ENCODE results near the gene GMEB1.
"Not testable (repeated sequence)": the region's sequence is repeated elsewhere in the genome, so short reads cannot be mapped to it uniquely, and the experiment has no call there.

Gene GMEB1

DNA sequence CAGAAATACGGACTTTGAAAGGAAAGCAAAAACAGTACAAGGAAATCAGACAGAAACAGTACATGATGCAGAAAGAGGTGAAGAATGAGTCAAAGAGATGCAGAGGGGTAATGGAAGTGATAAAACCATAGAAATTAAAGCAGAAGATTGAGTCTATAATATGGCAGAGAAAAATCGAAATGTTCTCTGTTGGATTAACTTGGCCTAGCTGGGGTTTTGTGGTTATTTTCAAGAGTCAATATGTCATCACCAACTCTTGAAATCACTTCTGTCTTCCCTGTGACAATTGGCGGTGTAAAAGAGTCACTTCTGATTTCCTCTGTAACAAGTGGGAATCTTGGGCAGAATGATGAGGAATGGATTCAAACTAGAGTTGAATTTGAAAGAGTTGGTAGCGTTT, 75.6 kb downstream of the GMEB1 start:
- in situ Hi-C loops (cut with MboI; ENCODE audit: low sequenced_read_pairs), result no loop called here

DNA sequence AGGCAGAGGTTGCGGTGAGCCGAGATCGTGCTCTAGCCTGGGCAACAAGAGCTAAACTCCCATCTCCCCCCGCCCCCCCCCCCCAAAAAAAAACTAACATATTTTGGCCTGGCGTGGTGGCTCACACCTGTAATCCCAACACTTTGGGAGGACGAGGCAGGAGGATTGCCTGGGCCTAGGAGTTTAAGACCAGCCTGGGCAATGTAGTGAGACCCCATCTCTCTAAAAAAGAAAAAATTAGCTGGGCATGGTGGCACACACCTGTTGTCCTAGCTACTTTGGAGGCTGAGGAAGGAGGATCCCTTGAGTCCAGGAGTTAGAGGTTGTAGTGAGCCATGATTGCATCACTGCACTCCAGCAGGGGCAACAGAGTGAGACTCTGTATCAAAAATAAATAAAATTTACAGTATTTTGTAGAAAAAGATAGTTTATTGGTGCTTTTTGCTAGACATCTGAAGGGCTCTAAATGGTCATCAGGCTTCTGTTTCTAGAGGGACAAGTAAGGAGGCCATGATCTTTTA, 77.1 kb downstream of the GMEB1 start:
- in situ Hi-C loops (cut with MboI; ENCODE audit: low sequenced_read_pairs), result no loop called here

DNA sequence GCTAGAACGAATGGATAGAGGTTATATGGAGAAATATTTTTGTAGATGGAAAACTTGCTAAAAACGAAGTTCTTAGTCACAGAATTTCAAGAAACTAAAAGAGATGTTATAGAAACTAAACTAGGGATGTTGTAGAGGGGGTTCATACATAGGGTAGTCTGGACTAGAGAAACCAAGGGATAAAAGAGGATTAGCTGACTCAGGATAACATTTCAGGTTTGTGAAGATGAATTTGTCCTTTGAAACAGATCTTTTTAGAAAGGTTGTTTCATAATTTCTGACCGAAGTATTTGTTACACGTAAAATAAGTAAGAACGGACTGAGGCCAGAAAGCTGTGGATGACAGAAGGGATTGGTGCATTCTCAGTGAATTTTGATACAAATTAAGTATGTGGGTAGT, 81.7 kb downstream of the GMEB1 start:
- in situ Hi-C loops (cut with MboI; ENCODE audit: low sequenced_read_pairs), result no loop called here

DNA sequence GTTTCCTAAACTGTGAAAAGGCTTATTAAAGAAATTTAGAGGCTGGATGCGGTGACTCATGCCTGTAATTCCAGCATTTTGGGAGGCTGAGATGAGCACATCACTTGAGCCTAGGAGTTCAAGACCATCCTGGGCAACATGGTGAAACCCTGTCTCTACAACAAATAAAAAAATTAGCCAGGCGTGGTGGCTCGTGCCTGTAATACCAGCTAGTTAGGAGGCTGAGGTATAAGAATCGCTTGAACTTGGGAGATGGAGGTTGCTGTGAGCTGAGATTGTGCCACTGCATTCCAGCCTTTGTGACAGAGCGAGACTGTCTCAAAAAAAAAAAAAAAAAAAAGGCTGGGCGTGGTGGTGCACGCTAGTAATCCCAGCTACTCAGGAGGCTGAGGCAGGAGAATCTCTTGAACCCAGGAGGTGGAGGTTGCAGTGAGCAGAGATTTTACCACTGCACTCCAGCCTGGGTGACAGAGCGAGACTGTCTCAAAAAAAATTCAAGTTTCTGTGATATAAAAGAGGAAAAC, 82.2 kb downstream of the GMEB1 start:
- in situ Hi-C loops (cut with MboI; ENCODE audit: low sequenced_read_pairs), result not testable (repeated sequence)

DNA sequence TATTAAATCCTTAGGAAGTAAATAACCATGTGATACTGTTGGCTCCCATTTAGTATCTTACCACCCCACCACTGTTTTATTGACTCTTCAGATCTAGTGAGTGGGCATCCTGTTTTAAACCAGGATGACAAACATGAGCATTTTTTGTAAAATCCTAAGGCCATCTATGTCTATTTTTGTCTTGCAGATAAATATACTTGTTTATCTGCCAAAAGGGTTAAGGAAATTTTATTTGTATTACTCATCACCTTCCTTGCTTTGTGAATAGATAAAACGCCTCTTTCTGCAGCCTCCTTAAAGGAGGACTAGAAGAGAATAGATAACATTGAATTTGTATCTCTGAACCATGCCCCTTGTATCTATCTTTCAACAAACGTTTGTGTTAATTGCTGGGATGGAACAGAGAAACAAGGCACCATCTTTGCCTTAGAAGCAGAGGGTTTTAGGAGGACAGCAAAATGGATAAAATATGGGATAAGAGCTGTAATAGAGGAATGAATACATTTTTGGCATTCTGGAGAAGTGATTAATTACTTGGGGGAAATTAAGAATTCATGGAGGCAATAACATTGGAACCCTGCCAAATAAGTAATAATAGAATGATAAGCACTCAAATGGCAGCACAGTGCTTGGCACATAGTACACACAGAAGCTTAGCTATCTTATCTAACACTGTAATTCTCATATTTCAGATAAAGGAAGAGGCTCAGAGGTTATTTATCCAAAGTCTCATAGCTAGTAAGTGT, 82.9 kb downstream of the GMEB1 start:
- in situ Hi-C loops (cut with MboI; ENCODE audit: low sequenced_read_pairs), result no loop called here

DNA sequence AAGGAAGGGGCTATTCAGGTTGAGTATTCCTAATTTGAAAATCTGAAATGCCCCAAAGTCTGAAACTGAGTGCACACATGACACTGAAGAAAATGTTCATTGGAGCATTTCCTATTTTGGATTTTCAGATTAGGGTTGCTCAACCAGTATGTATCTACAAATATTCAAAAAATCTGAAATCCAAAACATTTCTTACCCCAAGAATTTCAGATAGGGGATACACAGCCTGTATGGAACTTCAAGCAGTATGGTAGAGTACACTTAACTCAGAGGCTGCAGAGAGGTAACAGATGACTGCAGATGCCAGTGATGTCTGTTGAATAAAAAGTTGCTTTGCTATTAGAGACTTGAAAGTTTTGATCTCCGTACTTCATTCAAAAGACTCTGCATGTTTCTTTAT, 87.1 kb downstream of the GMEB1 start:
- in situ Hi-C loops (cut with MboI; ENCODE audit: low sequenced_read_pairs), result no loop called here

DNA sequence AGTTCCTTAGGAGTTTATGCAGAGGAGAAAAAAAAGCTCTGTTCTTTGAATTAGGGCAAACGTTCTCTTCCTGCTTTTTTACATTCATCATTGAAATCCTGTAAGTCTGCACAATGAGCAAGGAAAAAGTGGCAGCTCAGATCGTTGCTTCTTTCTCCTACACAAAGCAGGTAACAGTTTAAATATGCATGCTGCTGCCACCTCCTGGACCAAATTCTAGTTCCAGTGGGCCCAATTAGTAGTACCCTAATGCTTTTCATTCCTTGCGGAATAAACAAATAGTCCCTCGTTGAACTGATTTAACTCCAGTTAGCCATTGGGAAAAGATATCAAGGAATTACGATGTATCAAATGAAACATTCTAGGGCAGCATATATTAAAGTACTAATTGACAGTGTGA, 88.3 kb downstream of the GMEB1 start:
- in situ Hi-C loops (cut with MboI; ENCODE audit: low sequenced_read_pairs), result no loop called here

DNA sequence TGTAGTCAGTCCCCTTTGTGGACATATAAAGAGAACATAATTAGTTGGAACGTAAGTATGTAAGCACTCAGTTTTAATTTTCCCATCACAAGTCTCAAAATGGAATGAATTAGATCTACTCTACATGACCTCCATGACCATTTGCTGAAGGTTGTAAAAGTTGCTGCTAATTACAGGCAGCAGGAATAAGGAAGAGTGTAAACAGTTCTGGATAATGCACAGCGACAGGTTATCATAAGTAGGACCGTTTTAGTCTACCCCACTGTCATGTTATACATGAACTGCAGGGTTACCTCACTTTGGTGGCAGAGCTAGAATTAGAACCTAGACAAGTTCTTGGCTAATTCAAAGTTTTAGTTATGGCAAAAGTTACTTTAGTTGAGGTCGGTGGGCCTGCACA, 89.8 kb downstream of the GMEB1 start:
- in situ Hi-C loops (cut with MboI; ENCODE audit: low sequenced_read_pairs), result no loop called here

DNA sequence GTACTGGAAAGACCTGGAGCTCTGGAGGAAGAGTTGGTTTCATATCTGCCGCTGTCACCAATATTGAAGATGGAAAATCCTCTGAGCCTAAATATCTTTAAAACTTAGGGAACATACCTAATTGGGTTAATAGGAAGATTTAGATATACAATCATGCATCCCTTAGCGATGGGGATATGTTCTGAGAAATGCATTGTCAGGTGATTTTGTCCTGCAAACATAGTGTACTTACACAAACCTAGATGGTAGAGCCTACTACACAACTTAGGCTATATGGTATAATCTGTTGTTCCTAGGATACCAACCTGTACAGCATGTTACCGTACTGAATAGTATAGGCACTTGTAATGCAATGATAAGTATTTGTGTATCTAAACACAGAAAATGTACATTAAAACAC, 90.7 kb downstream of the GMEB1 start:
- in situ Hi-C loops (cut with MboI; ENCODE audit: low sequenced_read_pairs), result no loop called here

DNA sequence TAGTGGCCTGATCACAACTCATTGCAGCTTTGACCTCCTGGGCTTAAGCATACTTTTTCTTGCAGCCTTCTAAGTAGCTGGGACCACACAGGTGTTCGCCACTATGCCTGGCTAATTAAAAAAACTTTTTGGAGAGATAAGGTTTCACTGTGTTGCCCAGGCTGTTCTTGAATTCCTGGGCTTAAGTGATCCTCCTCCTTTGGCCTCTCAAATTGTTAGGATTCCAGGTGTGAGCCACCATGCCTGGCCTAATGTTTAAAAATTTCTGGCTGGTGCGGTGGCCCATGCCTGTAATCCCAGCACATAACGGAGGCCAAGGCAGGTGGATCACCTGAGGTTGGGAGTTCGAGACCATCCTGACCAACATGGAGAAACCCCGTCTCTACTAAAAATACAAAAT, 92.6 kb downstream of the GMEB1 start:
- in situ Hi-C loops (cut with MboI; ENCODE audit: low sequenced_read_pairs), result no loop called here

DNA sequence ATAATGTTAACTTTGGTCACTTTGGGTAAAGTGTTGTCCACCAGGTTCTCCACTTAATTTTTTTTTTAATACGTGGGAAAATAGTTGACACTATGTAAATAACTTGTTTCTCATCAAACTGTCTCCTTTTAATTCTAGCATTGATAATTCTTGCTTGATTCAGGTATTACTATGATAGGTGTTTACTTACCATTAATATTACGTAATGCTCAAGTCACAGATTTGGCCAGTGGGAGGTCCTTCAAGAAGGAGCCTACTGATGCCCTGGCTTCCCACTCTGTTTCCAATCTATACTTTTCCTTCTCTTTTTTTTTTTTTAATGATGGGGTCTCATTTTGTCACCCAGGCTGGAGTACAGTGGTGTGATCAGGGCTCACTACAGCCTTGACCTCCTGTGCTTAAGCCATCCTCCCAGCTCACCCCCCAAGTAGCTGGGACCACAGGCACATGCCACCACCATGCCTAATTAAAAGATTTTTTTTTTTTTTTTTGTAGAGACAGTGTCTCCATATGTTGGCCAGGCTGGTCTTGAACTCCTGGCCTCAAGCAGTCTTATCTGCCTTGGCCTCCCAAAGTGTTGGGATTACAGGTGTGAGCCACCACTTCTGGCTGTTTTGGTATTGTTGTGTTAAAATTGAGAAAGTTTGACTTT, 98.1 kb downstream of the GMEB1 start:
- in situ Hi-C loops (cut with MboI; ENCODE audit: low sequenced_read_pairs), result no loop called here
